NCI-H345 (cell line): Measurements from ENCODE around the gene DNAH6.

Experiments
- DNase-seq: peaks from one replicate; lab custom pipeline; 2025; lab: John Stamatoyannopoulos, UW

Gene DNAH6

GRCh38 chr2:84799772-84800171 is 283.5 kb downstream of the DNAH6 start:
- DNase-seq: no peak

GRCh38 chr2:84800194-84800805 is 284.0 kb downstream of the DNAH6 start:
- no peak for DNase-seq

GRCh38 chr2:84801811-84802210 is 285.5 kb downstream of the DNAH6 start:
- DNase-seq: no peak

- DNase-seq: no peak
These were observed 289.1 kb downstream of the DNAH6 start for GRCh38 chr2:84805250-84805958.

- DNase-seq: no peak
These were observed 290.8 kb downstream of the DNAH6 start for GRCh38 chr2:84807063-84807485.

- DNase-seq: no peak
These were observed 292.0 kb downstream of the DNAH6 start for GRCh38 chr2:84808279-84808678.

- no peak for DNase-seq
These were observed 295.6 kb downstream of the DNAH6 start for GRCh38 chr2:84811839-84812431.

- no peak for DNase-seq
These were observed 298.8 kb downstream of the DNAH6 start for GRCh38 chr2:84815146-84815545.

GRCh38 chr2:84816426-84817026 is 300.2 kb downstream of the DNAH6 start:
- no peak for DNase-seq

- no peak for DNase-seq
These were observed 300.9 kb downstream of the DNAH6 start for GRCh38 chr2:84817239-84817655.

GRCh38 chr2:84821806-84822205 is 305.5 kb downstream of the DNAH6 start:
- DNase-seq: no peak

- no peak for DNase-seq
These were observed 306.9 kb downstream of the DNAH6 start for GRCh38 chr2:84823229-84823628.

- DNase-seq: no peak
These were observed 307.5 kb downstream of the DNAH6 start for GRCh38 chr2:84823788-84824187.

- no peak for DNase-seq
These were observed 311.8 kb downstream of the DNAH6 start for GRCh38 chr2:84827978-84828575.

- DNase-seq: no peak
These were observed 313.4 kb downstream of the DNAH6 start for GRCh38 chr2:84829693-84830092.

GRCh38 chr2:84830095-84830494 is 313.8 kb downstream of the DNAH6 start:
- no peak for DNase-seq

GRCh38 chr2:84830758-84831500 is 314.6 kb downstream of the DNAH6 start:
- DNase-seq: no peak

GRCh38 chr2:84832772-84833461 is 316.6 kb downstream of the DNAH6 start:
- DNase-seq: no peak

GRCh38 chr2:84833481-84834150 is 317.3 kb downstream of the DNAH6 start:
- DNase-seq: no peak

- DNase-seq: no peak
These were observed 319.9 kb downstream of the DNAH6 start for GRCh38 chr2:84836215-84836614.
